IPS-20b (cell line): ENCODE measurements around the gene PROSER2.

ENCODE experiments used
- H3K27ac ChIP-seq: one replicate; pipeline ENCODE4 v1.5.1; 2013; ENCODE audit warnings: low read length
- H3K27me3 ChIP-seq: 2 replicates; pipeline ENCODE4 v1.6.1; 2013; ENCODE audit warnings: mild to moderate bottlenecking, low read length, inconsistent platforms; ENCODE audit not compliant: insufficient read depth
- H3K36me3 ChIP-seq: 2 replicates; pipeline ENCODE4 v1.6.1; 2013; ENCODE audit warnings: low read depth, mild to moderate bottlenecking, inconsistent platforms, low read length, moderate library complexity; ENCODE audit not compliant: insufficient read depth
- H3K4me1 ChIP-seq: 2 replicates; pipeline ENCODE4 v1.6.1; 2013; ENCODE audit warnings: mild to moderate bottlenecking, control low read depth, inconsistent platforms, low read length, moderate library complexity; ENCODE audit not compliant: insufficient read depth
- H3K4me3 ChIP-seq: 2 replicates; pipeline ENCODE4 v1.5.1; 2013; ENCODE audit warnings: mild to moderate bottlenecking, low read length, inconsistent platforms
- H3K9ac ChIP-seq: 2 replicates; pipeline ENCODE4 v1.6.1; 2013; ENCODE audit warnings: low read depth, mild to moderate bottlenecking, inconsistent platforms, low read length, moderate library complexity
- H3K9me3 ChIP-seq: 2 replicates; pipeline ENCODE4 v1.6.1; 2013; ENCODE audit warnings: mild to moderate bottlenecking, low read depth, low read length, inconsistent platforms; ENCODE audit not compliant: insufficient read depth

The PROSER2 gene

DNA sequence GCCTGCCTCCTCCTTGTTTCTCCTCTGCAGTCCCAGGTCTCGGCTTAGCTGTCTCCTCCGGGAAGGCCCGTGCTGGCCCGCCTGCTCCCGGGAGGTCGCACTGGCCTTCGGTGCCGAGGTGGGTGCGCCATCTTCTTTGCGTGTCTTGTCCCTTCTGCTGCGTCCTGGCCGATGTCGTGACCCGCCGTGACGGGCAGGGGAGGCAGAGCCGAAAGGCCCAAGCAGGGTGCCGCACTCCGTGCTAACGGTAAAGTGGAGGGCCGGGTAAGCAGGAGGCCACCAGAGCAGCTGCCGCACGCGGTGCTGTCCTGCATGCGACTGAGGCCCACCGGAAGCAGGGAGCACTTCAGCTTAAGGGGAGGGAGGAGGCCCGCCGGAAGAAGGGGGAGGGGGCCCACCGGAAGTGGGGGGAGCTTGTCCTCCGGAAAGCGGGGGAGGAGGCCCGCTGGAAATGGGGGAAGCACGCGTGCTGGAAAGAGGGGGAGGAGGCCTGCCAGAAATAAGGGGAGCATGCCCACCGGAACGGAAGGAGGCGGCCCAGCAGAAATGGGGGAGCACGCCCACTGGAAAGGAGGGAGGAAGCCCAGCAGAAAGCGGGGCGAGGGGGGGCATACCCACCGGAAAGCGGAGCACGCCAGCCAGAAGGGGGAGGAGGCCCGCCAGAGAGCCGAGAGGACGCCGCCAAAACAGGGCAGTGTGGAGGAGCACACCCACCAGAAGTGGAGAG lies 71.4 kb downstream of the PROSER2 start:
- Histone ChIP-seq H3K9ac (no peak overlapping the region), H3K27me3 (no peaks in the 10 kb centered on the region), H3K9me3 (no peaks in the 10 kb centered on the region), H3K36me3 (no peaks in the 10 kb centered on the region), H3K4me1 (peaks cover 4% of the 10 kb centered on the region; the same call in 1 of the 2 replicates), H3K27ac (no peak overlapping the region), H3K4me3 (no peak overlapping the region)

GRCh38 chr10:11895108-11895466 lies 71.9 kb downstream of the PROSER2 start:
- no peak overlapping the region for H3K27ac ChIP-seq
- H3K9me3 ChIP-seq = no peaks in the 10 kb centered on the region
- peaks cover 4% of the 10 kb centered on the region; the same call in 1 of the 2 replicates for H3K4me1 ChIP-seq
- no peaks in the 10 kb centered on the region for H3K27me3 ChIP-seq
- no peak overlapping the region for H3K9ac ChIP-seq
- H3K4me3 ChIP-seq = no peak overlapping the region
- H3K36me3 ChIP-seq = no peaks in the 10 kb centered on the region

- H3K36me3 ChIP-seq = no peaks in the 10 kb centered on the region
- H3K4me3 ChIP-seq = no peak overlapping the region
- H3K9ac ChIP-seq = no peak overlapping the region
- no peak overlapping the region for H3K27ac ChIP-seq
- H3K9me3 ChIP-seq = no peaks in the 10 kb centered on the region
- H3K4me1 ChIP-seq = peaks cover 4% of the 10 kb centered on the region; the same call in 1 of the 2 replicates
- no peaks in the 10 kb centered on the region for H3K27me3 ChIP-seq
Measured at GRCh38 chr10:11895598-11895997, 72.4 kb downstream of the PROSER2 start.

- Histone ChIP-seq H3K9me3 (no peaks in the 10 kb centered on the region), H3K4me3 (no peak overlapping the region), H3K27me3 (no peaks in the 10 kb centered on the region), H3K27ac (no peak overlapping the region), H3K36me3 (no peaks in the 10 kb centered on the region), H3K9ac (no peak overlapping the region), H3K4me1 (peaks cover 5% of the 10 kb centered on the region)
Measured at GRCh38 chr10:11896549-11897200, 73.5 kb downstream of the PROSER2 start.

GRCh38 chr10:11898033-11898371 lies 74.8 kb downstream of the PROSER2 start:
- peaks cover 7% of the 10 kb centered on the region for H3K4me1 ChIP-seq
- no peak overlapping the region for H3K27ac ChIP-seq
- no peaks in the 10 kb centered on the region for H3K27me3 ChIP-seq
- H3K4me3 ChIP-seq = no peak overlapping the region
- no peak overlapping the region for H3K9ac ChIP-seq
- H3K36me3 ChIP-seq = no peaks in the 10 kb centered on the region
- no peaks in the 10 kb centered on the region for H3K9me3 ChIP-seq

GRCh38 chr10:11898372-11899066 lies 75.4 kb downstream of the PROSER2 start:
- Histone ChIP-seq H3K27me3 (no peaks in the 10 kb centered on the region), H3K9me3 (no peaks in the 10 kb centered on the region), H3K36me3 (no peaks in the 10 kb centered on the region), H3K27ac (no peak overlapping the region), H3K4me3 (no peak overlapping the region), H3K9ac (no peak overlapping the region), H3K4me1 (peaks cover 7% of the 10 kb centered on the region)

GRCh38 chr10:11899067-11899876 lies 76.1 kb downstream of the PROSER2 start:
- Histone ChIP-seq H3K4me1 (peaks cover 7% of the 10 kb centered on the region), H3K36me3 (no peaks in the 10 kb centered on the region), H3K9me3 (no peaks in the 10 kb centered on the region), H3K27me3 (no peaks in the 10 kb centered on the region), H3K27ac (no peak overlapping the region), H3K9ac (no peak overlapping the region), H3K4me3 (no peak overlapping the region)

DNA sequence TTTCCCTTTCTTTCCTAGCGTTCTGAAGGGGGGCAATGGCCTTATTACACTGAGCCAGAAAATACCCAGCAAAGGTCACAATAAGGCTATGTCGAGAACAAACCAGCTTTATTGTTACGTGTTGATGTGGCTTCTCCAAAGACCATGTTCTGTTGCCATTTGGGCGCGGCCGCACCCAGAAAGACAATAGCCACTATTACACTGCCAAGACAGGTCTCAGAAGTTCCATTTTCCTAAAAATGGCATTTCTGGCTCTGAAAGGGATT lies 77.8 kb downstream of the PROSER2 start:
- H3K9ac ChIP-seq = no peak overlapping the region
- no peaks in the 10 kb centered on the region for H3K27me3 ChIP-seq
- H3K36me3 ChIP-seq = no peaks in the 10 kb centered on the region
- H3K4me3 ChIP-seq = no peak overlapping the region
- H3K4me1 ChIP-seq = peaks cover 7% of the 10 kb centered on the region
- no peaks in the 10 kb centered on the region for H3K9me3 ChIP-seq
- H3K27ac ChIP-seq = no peak overlapping the region

DNA sequence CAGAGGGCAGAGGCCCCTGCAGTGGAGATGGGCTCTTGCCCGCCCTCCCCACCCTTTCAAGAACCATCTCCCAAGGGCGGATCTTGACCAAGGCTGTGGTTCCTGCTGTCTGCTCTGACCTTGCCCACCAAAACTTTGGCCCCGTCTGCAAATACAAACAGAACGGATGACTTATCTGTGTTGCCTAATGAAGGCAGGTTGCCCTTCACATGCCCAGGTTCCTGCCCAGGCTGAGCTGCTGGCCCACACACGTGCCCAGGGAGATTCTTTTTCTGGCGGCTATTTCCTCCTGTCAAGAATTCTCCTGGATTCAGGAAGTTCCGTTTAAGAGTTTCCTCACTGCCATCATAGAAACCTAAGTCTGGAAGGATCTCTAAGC lies 78.3 kb downstream of the PROSER2 start:
- Histone ChIP-seq H3K27me3 (no peaks in the 10 kb centered on the region), H3K27ac (no peak overlapping the region), H3K36me3 (no peaks in the 10 kb centered on the region), H3K4me1 (peaks cover 7% of the 10 kb centered on the region), H3K4me3 (no peak overlapping the region), H3K9ac (no peak overlapping the region), H3K9me3 (no peaks in the 10 kb centered on the region)

DNA sequence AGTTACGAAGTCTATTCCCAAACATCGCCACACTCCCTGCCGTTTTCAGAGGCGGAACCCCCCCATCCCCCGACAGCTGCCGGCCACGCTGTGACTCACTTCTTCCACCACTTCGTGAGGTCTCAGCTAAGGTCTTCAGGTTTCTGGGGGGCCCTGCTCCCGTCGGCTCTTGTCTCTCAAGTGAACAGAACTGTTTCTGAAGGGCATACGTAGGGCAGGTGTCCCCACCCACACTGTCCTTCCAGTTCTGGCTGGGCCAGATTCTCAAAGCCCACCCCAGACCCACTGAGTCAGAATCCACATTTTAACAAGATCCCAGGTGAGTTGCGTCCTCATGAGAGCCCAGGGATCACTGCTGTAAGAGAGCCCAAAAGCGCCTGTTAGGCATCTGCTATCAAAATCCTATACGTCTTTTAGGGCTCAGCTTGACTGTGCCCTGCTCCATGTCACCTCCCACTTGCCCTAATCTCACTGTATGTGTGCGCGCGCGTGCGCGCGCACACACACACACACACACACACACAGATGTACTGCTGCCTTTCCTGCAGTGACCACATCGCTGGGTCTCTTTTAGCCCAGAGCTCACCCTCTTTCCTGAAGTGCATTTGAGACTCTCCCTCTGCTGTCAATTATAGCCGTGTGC lies 78.8 kb downstream of the PROSER2 start:
- no peaks in the 10 kb centered on the region for H3K36me3 ChIP-seq
- no peak overlapping the region for H3K4me3 ChIP-seq
- H3K4me1 ChIP-seq = peaks cover 7% of the 10 kb centered on the region
- H3K27me3 ChIP-seq = no peaks in the 10 kb centered on the region
- no peak overlapping the region for H3K9ac ChIP-seq
- no peak overlapping the region for H3K27ac ChIP-seq
- no peaks in the 10 kb centered on the region for H3K9me3 ChIP-seq

DNA sequence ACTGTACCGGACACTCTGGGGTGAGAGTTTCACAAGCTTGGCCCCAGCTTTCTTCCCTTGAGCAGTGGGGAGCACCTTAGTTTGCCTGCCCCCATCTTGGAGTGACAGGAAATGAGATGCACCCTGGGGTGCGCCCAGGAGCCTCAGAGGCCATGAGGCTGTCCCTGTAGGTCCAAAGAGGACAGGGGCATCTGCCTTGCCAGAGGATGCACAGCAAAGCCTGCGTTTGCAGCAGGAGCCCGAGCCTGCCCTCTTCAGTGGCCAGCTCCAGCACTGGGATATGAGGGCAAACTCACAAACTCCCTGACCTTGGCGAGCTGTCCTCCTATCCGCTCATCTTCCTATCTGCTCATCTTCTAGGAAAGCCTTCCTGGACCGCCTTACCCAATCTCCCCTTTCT lies 79.5 kb downstream of the PROSER2 start:
- Histone ChIP-seq H3K9me3 (no peaks in the 10 kb centered on the region), H3K27ac (no peak overlapping the region), H3K4me1 (peaks cover 7% of the 10 kb centered on the region), H3K27me3 (no peaks in the 10 kb centered on the region), H3K4me3 (no peak overlapping the region), H3K9ac (no peak overlapping the region), H3K36me3 (no peaks in the 10 kb centered on the region)
